ENCODE data around the gene LSP1.

DNA sequence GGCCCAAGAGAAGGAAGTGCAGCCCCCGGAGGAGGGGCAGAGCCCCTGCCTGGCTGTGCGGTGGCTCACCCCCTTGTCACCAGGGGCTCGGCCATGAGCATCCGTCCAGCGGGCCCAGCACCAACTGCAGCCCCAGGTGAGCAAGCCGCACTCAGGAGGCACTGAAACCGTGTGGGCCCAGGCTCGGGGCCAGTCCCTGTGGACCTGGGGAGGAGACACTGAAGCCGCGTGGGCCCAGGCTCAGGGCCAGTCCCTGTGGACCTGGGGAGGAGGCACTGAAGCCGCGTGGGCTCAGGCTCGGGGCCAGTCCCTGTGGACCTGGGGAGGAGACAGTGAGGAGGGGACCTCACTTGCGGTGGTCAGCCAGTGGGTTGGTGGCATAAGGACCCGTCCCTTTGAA, 13.9 kb downstream of the LSP1 start:
- TF ChIP-seq POLR2A (IDR thresholded peaks at IDR 0.05; ENCODE audit: low read length) (no peak), GATA1 (IDR thresholded peaks at IDR 0.05; ENCODE audit: low read depth, low read length) (no peak)
